ENCODE measurements around the gene MAD2L1BP.

Gene MAD2L1BP

GRCh38 chr6:43683708-43684455 lies 48.2 kb downstream of the MAD2L1BP start:
- no peak for DNase-seq

GRCh38 chr6:43687079-43687436 lies 51.4 kb downstream of the MAD2L1BP start:
- no peak for DNase-seq

DNA sequence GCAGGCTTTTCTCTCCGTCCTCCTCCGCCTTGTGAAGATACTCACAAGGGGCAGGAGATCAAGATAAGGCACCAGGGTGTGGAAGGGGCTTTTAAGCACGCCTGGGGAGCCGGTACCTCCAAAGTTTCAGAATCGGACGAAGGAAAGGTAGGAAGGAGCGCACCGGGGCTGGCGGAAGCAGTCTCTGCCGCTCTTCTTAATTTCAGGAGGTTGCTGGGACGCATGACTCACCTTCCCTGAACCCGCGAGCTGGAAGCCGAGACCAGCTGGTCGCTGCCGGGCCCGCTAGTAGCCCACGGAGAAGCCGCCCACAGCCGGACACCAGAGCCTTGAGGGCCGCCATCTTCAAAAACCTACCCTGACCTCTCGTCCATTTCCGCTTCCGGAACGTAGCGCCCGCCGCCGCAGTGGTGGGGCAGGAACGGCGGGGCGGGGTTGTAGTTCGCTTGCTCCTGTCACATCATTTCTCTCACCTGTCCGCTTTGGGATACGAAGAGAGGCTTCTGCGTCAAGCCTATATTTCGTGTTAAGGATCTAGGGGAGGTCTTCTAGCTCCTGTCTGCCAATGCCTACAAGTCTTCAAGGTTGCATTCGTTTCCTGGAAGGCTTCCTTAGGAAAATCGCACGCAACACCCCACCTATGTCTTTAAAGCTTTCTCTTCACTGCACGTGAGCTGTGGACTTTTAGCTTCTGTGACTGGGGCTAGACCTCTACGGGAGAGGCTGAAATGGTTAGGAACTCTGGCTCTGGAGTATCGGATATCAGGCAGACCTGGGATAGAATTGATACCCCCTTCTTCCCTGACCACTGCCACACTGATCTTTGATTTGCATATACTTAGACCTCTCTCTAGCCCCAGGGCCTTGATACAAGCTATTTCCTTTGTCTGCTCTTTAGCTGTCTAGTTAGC lies 52.1 kb downstream of the MAD2L1BP start, which contains the start of gene MRPS18A:
MRPS18A (minus strand) TSS at position 355 of the 911 bp plus-strand sequence; CDS start at position 343, 12 bp downstream.
- DNase-seq: peak; percentile 94

DNA sequence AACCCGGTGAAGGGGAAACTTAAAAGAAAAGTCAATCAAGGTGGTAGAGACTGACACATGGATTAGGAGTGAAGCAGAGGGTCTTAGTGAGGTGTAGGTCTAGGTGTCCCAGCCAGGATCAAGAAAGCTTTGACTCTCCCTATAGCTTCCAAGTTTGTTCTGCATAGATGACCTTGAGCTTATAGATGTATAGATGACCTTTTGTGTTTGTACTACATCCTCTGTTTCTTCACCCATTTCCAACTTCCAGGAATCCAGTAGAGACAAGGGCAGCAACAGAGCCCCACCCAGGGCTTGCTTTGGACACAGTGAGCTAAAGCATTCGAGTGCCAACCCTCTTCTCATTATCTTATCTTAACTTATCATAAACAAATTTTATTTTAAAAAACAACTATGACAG lies 53.8 kb downstream of the MAD2L1BP start:
- DNase-seq: no peak

Data from DMS53 (cell line).